GM18870 (cell line): ENCODE measurements around the gene CYP11A1.

Experiments used
- ATAC-seq: cut with Tn5 transposase; IDR thresholded peaks from one replicate; pipeline ENCODE4 v1.9.1; 2021; ENCODE audit warnings: moderate library complexity; ENCODE audit not compliant: unreplicated experiment

Gene CYP11A1

DNA sequence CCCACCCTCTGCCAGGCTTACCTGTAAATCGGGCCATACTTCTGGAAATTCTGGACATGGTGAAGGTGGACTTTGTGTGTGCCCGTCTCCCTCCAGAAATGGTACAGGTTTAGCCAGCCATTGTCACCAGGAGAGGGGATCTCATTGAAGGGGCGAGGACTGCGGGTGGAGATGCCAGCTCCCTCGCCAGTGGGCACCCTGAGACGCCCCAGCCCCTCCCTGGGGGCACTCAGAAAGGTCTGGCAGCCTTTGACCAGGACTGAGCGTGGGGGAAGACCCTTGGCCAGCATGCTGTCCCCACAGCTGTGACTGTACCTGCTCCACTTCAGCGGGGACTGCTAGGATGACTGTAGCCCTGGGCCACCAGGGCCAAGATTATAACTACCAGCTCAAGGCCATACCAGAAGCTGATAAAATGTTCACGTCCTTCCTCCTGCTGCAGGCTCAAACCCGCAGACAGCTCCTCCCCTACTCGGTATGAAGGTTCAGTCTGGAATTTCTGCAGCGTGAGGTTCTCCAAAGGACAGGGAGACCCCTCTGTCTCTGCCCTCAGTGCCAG is at the start of gene CYP11A1:
Gene CYP11A1, minus strand, starts transcription at position 351 of the 559 bp plus-strand sequence. Its CDS starts 61 bp downstream, at position 290.
- no peak for ATAC-seq

DNA sequence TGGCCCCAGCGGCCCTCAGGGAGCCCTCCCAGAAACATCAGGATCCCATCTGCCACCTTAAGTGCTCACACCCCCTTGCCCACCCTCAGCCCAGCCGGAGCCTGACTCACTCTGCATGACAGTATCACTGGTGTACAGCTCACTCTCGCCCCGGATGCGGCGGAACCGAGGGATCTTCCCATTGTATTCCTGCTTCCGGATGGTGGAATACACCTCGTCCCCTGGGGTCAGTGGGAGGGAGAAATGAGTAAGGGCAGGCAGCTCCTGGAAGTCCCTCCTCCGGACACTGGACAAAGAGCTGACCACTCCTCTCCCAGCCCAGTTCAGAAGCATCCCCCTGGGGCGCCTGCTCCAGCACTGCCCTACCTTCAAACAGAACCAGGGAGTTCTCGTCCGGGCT is 49.8 kb upstream of the CYP11A1 start:
- ATAC-seq, result no peak

DNA sequence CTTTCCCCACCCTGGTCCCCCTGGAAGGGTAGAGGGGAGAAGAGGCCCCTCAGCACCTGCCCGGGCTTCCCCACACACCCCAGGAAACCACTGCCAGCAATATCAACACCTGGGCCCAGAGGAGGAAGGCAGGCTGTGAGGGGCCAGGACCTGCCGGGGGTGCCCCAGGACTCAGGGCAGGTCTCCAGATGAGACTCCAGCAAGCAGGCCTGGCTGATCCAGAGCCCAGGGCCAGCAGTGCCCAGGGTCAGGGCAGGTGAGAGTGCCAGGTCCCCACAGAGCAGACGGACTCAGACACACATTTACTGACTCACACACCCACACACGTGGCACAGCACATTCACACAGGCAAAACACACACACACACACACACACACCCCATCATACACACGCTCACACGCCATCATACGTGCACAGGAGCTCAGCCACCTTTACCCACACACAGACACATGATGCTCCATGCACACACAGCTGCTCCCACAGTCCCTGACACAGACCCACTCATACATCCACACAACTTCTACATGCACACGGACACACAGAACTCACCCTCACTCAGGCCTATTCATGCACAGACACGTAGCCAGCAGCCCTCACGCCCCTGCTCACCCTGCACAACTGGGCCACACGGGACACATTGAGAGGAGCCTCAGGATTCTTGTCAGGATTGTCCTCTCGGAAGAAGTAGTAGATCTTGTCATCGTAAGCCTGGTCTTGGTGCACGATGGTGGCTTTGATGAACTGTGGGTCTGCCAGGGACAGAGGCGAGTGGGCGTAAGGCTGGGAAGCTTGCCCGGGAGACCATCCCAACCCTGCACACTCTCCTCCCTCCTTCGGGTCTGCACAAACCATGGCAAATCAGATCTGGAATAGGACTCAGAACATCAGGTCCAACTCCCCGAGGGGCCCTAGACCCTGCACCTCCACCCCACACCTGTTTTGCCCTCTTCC is 48.8 kb upstream of the CYP11A1 start:
- ATAC-seq, result no peak

DNA sequence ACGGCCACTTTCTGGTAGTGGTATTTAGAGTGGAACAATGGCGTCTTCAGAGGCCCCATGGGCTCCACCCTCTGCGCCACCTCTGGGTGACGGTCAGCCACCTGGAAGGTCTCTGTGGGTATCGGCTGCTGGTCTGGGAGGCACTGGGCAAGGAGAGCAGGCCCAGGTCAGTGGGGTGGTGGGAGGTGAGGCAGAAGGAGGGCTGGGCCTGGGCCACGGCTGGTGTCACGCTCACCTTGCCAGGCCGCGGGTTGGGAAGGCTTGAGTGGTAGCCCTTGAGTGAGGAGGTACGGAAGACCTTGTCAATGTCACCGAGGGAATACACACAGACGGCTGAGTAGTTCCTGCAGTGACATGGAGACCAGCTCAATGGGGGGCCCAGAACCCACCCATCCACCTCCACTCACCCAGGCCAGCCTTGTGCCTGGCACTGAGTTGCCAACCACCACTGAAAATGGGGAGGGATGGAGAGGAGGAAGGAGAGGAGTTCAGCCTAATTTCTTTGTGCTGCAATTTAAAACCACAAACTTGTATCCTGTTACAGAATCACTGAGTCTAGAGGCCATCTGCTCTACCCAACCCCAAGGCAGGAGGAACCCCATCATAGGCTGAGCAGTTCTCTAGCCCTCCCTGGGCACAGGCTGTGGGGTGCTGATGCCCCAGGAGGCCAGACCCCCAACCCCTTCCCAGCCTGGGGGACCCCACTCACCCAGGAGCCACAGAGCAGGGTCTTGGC is 47.3 kb upstream of the CYP11A1 start:
- no peak for ATAC-seq

DNA sequence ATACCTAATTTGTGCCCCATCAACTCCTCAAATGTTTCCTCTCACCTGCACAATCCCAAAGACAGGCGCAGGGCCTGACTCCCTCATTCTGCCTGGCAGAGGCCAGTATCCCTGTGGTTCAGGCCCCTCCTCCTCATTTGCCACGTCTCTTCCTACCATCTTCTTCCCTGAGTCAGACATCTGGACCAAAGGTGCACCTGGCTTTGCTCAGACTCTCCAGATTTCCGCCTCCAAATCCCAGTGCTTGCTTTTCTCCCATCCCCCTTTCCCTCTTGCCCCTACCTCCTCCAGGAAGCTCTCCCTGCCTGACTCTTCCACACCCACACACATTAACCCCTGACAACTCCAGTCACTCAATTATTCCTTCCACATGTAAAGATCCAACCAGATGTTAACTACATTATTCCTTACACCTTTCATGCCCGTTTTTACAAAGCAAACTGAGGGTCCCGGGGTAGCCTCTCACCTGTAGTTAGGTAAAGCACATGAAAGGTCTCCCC is 46.7 kb upstream of the CYP11A1 start:
- ATAC-seq, result no peak

DNA sequence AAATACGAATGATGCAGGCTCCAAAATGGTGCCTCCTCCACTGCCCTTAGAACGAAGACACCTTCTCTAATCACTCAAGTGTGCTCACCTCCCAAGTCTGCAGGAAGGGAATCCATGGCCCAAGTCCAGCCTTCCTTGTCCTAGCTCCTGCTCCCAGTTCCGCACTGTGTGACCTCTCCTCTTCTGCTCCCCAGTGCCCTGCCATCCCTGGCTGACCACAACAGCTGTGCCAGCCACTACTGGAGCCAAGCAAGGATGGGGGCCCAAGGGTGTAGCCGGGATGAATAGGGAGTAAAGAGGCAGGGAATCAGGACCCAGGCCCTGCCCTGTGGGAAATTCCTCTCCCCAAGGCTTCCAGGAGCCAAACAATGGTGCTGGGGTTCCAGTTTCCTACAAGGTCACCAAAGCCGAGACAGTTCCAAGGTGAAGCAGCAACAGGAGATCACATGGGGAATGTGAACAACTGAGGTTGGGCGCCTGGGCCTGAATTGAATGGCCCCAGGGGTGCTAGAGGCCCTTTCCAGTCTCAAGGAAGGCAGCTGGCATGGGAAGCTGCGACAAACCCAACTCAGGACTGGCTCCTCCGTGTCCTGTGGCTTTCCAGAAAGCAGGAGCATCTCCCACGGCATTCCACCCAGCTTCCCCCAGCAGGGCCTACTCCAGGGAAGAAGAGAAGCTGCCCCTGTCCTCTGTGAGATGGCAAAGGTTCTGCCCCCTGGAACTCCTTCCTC is 46.1 kb upstream of the CYP11A1 start:
- no peak for ATAC-seq

DNA sequence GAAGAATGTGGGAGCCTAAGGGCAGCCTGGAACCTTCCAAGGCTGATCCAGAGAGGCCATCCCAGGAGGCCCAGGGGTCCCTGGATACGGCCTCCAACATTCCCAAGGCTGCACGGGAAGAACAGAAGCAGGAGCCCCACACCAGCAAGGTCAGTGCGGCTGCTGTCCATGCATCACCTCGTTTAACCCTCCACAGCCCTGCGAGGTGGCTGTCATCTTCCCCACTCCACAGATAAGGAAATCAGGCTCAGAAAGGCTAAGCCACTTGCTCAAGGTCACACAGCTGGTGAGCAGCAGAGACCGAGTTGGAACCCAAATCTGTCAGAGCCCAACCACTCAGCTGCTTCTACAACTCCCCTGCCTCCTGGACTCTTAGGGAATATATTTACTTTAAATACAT is 44.7 kb upstream of the CYP11A1 start:
- no peak for ATAC-seq

DNA sequence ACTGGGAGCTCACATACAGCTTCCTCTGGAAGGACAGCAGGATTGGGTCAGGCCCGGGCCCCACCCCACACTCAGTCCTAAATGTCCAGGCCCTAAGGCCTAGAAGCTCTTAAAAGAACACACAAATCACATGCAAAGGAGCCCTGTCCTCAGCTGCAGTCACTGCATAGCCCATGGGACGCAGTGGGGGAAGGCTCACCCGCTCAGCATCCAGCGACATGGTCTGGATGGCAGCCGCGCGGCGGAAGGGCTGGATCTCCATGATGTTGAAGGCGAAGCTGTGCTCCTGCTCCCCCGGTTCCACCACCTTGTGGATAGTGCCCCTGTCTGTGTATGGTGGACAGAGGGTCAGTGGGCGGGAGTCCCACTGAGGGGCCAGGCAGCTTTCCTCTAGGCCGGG is 44.2 kb upstream of the CYP11A1 start:
- no peak for ATAC-seq

DNA sequence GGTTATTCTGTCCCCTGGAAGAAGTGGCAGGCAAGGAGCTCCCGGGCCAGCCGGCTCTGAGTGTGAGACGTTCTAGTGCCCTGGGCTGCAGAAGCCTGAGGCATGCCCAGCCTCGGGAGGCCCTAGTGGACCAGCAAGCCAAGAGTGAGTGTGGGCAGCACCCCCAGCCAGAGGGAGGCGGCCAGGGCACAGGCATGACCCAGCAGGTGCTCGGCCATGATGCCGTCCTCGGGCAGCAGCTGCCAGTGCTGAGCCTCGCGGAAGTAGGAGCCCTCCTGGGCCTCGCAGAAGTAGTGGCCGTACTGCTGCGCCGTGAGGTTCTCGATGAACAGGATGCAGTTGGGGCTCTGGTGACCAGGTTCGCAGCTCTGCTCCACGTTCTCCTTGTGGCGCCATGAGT is 43.1 kb upstream of the CYP11A1 start:
- ATAC-seq, result no peak

DNA sequence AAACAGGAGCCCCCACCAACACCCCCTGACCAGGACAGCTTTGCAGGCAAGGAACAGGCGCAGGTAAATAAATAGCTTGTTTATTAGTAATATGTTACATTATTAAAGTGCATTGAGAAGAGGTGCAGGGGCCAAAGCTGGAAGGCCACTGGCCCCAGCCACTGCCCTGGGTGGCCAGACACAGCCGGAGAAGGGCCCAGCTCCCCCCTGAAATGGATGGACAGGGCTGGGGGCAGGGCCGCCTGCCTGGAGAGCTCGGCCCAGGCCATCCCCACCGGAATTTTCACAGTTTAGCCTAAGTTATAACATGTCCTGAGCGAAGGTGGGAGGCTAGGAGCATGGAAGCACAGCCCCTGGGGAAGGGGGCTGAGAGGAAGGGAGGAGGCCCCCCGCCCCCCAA is 41.8 kb upstream of the CYP11A1 start:
- ATAC-seq, result no peak

DNA sequence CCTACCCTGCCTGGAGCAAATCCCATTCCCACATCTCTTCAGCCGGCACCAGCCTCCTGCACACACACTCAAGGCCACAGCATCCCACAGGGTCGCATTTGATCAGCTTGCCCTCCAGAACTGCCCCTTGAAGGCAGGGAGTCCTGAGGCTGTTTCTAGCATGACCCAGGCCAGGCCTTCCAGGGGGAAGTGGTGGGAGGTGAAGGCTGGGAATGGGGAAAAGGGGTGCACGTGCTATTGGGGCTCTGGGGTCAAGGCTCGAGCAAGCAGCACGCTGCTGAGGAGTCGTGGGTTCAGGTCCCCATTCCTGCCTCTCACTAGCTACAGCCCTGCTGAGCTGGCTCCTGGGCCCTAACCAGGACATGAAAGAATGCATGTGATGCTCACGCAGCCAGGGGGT is 41.4 kb upstream of the CYP11A1 start:
- ATAC-seq, result no peak

DNA sequence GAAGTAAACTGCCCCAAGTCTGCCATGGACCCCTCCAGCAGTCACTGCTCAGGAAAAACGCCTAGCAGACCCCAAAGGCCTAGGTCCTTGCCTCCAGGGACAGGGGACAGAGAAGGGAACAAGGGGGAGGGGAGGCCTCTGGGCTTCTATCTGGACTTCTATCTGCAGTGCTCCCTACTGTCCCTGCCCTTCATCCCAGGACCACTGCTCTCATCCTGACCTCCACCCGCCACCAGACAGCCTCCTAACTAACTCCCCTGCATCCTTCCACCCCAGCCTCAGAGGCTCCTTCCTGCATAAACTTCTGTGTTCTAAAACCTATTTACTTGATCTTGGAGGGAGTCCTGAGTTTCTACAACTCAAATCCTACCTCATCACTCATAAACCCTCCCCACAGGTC is 40.9 kb upstream of the CYP11A1 start:
- ATAC-seq, result no peak

DNA sequence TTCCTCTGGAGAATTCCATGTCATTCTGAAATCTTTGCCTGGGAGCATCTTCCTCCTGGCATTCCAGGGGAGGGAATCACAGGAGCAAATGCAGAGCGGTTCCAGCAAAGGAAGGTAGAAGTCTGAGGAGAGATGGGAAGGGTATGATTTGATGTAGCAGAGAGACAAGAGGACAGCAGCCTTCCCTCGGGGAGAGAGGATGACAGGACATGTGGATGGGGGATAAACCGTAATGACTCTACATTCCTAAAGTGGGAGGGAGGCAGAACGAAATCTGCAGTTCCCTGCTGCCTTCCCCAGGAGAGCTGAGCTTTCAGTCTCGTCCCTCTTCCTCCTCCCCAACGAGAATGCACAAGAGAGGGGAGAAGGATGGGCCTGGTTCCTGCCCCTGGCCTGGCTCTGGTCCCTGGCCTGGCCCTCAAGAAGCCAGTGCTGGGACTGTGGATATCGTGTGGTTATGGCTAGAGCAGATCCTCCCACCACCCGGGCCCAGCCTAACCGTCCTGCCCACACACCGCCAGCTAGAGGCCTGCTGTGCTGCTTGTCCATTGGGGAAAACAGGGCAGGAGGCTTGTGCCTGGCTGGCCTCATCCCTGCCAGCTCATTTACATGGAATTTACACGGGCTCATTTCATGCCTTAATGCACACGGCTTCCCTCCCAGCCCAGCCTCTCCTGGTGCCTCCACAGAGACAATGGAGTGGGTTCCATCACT is 39.7 kb upstream of the CYP11A1 start:
- ATAC-seq, result no peak

DNA sequence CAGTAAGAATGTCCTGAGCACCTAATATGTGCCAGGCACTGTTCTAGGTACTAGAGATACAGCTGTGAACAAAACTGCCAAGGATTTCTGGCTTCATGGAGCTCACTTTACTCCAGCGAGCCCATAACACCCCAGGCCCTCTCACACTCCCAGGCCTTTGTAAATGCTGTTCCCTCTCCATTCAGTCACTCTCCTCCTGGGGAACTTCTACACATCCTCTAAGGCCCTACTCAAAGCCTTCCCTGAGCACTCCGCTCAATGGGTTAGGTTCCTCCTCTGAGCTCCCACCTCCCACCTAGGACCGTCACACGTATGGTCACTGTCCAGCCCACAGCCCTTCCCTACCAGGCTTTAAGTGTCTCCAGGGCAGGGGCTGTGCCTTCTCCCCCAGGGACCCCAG is 39.1 kb upstream of the CYP11A1 start:
- no peak for ATAC-seq

DNA sequence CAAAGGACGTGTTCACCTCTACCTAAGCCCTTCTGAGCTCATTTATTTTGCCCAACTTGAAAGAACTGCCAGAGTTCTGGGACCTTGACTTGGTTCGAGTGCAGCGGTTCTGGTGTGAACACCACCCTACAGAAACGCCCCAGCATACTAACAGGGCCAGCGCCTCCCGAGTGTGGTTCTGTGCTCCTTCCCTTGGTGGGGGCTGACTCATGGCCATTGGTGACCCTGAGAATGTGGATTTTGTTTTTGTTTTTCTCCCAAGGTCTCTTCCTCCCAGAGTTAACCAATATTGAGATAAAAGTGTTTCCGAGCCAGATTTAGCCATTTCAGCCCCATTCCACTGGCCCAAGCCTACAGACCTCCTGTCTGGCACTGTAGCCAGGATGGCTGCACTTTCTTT is 38.4 kb upstream of the CYP11A1 start:
- no peak for ATAC-seq

DNA sequence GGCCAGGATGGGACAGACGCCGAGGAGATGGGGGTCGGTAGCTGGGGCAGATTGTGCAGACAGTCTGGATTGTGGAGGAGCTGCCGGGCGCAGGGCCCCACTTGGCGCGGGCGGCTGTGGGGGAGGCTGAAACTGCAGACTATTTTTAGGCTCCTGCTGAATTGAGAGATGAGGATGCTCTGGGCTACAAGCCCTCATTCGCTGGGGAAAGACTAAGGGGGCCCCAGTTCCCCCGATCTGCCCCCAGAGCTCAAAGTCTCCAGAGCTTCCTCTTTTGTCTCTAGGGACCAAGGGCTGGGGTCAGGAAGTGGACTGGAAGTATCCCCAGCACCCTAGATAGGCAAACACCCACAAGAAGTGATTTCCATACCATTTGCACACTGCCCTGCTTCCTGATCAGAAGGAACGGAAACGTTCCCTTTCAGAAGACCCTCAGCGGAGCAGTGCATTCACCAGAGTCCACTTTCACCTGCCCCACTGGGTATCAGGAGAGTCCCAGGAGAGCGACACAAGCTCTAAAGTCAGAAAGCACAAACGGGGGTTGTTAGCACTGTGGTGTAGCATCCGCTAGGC is 36.6 kb upstream of the CYP11A1 start:
- ATAC-seq, result no peak

DNA sequence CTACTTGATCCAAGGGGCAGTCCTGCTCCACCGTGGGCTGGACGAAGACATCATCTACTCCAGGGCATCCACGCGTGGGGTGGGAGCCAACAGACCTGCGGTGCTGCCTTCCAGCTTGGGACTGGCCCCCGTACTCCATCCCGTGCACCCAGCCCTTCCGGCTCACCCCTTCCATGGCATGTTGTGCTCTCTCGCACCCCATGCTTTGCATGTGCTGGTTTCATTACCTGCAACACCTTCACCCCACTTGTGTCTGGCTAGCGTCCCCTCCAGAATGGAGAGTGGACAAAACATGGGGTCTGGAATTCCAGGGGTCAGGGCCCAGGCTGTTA is 36.1 kb upstream of the CYP11A1 start:
- no peak for ATAC-seq

DNA sequence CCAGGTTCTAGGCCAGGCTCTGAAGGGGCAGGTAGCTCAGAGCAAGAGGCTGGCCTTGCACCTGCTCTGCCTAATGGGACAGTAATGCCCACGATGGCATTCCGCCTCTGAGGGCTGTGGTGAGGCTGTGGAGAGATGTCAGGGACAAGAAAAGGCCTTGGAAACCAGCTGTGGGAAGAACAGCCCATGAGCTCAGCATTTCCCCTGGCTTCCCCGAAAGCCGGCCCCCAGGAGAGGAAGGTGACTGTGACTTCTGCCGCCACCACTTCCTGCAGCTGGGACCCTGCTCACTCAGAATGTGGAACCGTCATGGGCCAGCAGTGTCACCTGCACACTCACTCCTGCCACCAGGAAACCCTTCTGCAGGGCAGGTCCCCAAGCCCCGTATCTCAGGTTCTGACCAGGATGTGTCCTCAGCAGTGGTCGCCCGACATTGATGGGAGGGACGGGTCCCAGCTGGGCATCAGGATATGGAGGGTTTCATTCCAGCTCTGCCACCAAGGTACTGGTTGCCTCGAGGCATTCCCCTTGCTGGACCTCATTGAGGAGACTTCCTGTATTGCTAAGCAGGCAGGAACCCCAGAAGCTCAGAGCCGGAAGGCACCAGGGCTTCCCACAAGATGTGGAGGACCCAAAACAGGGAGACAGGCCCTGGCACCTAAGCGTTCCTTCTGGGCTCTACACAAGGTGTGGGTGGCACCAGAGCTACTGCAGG is 35.6 kb upstream of the CYP11A1 start:
- ATAC-seq, result no peak

DNA sequence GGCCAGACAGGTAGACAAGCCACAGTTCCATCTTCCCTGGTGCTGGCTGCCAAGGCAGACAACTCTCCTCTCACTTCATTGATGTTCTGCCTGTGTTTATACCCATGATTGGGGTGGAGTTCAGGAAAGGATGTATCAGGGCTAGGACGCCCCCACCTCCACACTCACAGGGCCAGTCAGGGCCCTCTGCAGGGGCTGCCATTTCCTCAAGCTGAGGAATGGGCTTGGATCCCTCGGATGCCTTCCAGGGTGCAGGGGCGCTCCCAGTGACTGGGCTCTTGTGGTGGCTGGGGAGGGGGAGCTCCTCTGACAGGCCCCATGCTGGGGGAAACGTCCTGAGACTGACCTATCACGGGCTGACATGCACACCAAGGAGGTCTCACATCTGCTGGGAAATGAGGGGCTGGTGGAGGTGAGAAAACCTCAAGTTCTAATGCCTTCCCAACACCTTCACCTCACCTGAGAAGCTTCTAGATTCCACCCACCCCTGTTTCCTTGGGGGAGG is 34.9 kb upstream of the CYP11A1 start:
- no peak for ATAC-seq
